PC-9 (cell line): ENCODE measurements around the gene DEPDC4. TPM values are rescaled to one million over a fixed set of nuclear protein-coding genes. Genes with fewer than 3 reads are reported as not detected.
"Not testable (repeated sequence)": the region's sequence is repeated elsewhere in the genome, so short reads cannot be mapped to it uniquely, and the experiment has no call there.

Experiments
- BruUV-seq: library from RNA; stranded (reverse); fragments of 400-500 nt; replicated peaks from 2 replicates; lab custom pipeline; 2021; lab: Mats Ljungman, UMichigan
- CTCF ChIA-PET: fragments of 300-600 bp; sonication (Branson Sonifier 250); formaldehyde crosslinking; loops from one replicate; lab custom pipeline; 2022; ENCODE audit warnings: antibody characterized with exemption; lab: Charles Lee
- POLR2A ChIA-PET: fragments of 300-600 bp; sonication (Branson Sonifier 250); formaldehyde crosslinking; loops from one replicate; lab custom pipeline; 2022; ENCODE audit warnings: antibody characterized with exemption; ENCODE audit not compliant: unreplicated experiment; lab: Charles Lee
- DNase-seq, 2 experiments: peaks; one replicate each; pipeline versions ENCODE4 v3.0.0 to v3.0.0-alpha.2; 2015 to 2022; ENCODE audit warnings: mixed read lengths in 1 of 2
- H2AFZ ChIP-seq: fragments of 200-600 bp; sonication (generic); 2 replicates; pipeline ENCODE4 v1.8.1; 2017; ENCODE audit warnings: antibody characterized with exemption
- H3F3A ChIP-seq: fragments of 200-600 bp; sonication (generic); 2 replicates; pipeline ENCODE4 v1.8.1; 2017; ENCODE audit warnings: antibody characterized with exemption, mild to moderate bottlenecking, low read depth; ENCODE audit not compliant: insufficient read depth
- H3K27ac ChIP-seq: fragments of 200-600 bp; sonication (generic); 2 replicates; pipeline ENCODE4 v1.6.1; 2016; ENCODE audit warnings: mixed run types
- H3K27me3 ChIP-seq: fragments of 200-600 bp; sonication (generic); 2 replicates; pipeline ENCODE4 v1.6.1; 2016; ENCODE audit warnings: low read depth, mixed run types; ENCODE audit not compliant: insufficient read depth
- H3K36me3 ChIP-seq: fragments of 200-600 bp; sonication (generic); 2 replicates; pipeline ENCODE4 v1.6.1; 2016; ENCODE audit warnings: low read depth, mixed run types
- H3K4me1 ChIP-seq: fragments of 200-600 bp; sonication (generic); replicated peaks from 2 replicates; pipeline ENCODE4 v1.6.1; 2016; ENCODE audit warnings: mixed run types; ENCODE audit not compliant: insufficient read depth
- H3K4me2 ChIP-seq: fragments of 200-600 bp; sonication (generic); 2 replicates; pipeline ENCODE4 v1.6.1; 2017; ENCODE audit warnings: mixed run types
- H3K4me3 ChIP-seq: fragments of 200-600 bp; sonication (generic); 2 replicates; pipeline ENCODE4 v1.6.1; 2016; ENCODE audit warnings: mixed run types
- H3K79me2 ChIP-seq: fragments of 200-600 bp; sonication (generic); 2 replicates; pipeline ENCODE4 v1.6.1; 2017; ENCODE audit warnings: low read depth, mixed run types
- H3K9me2 ChIP-seq: fragments of 200-600 bp; sonication (generic); 2 replicates; pipeline ENCODE4 v1.8.1; 2017; ENCODE audit warnings: mild to moderate bottlenecking; ENCODE audit not compliant: insufficient read depth
- H3K9me3 ChIP-seq: fragments of 200-600 bp; sonication (generic); 2 replicates; pipeline ENCODE4 v1.8.1; 2016; ENCODE audit warnings: low read depth; ENCODE audit not compliant: insufficient read depth
- H4K20me1 ChIP-seq: fragments of 200-600 bp; sonication (generic); 2 replicates; pipeline ENCODE4 v1.8.1; 2017; ENCODE audit not compliant: insufficient read depth
- CTCF ChIP-seq: fragments of 200-600 bp; sonication (generic); conservative IDR thresholded peaks from 2 replicates; pipeline ENCODE4 v1.6.1; 2017; ENCODE audit warnings: mixed run types, antibody characterized with exemption, mild to moderate bottlenecking, moderate library complexity
- EZH2 ChIP-seq: fragments of 200-600 bp; sonication (generic); IDR thresholded peaks from 2 replicates; pipeline ENCODE4 v1.8.0; 2017; ENCODE audit warnings: antibody characterized with exemption, low read depth
- intact Hi-C: fragments of 100-400 bp; cut with micrococcal nuclease; formaldehyde crosslinking; loops from one replicate; pipeline ENCODE4 v1.10.0; 2022; ENCODE audit not compliant: unreplicated experiment
- total RNA-seq: library from RNA; stranded (reverse); gene quantifications from 2 replicates; pipeline ENCODE4 v1.2.3, GENCODE V29; 2021

DEPDC4 gene
- total RNA-seq, 1 experiment from 2014 or later = 1.8 TPM

- ChIA-PET CTCF (interaction anchor here (0.6 kb wide), 1 partner anchor 14 kb away, joined by 10 read pairs; no protein-coding TSS in a partner anchor), POLR2A (interaction anchor here (0.6 kb wide), 2 partner anchors 1629 to 1814 kb away, joined by 3 to 7 read pairs; no protein-coding TSS in a partner anchor)
- H3K27me3 ChIP-seq = no peaks in the 10 kb centered on the region
- H3K4me2 ChIP-seq = peak overlapping the region; percentile 83
- intact Hi-C loops = loop anchor here (2.0 kb wide), 1 partner anchor 32 kb away; no protein-coding TSS in a partner anchor
- H3K4me1 ChIP-seq = peaks cover 21% of the 10 kb centered on the region
- peaks cover 16% of the 10 kb centered on the region; the same call in 1 of the 2 replicates for H3F3A ChIP-seq
- peaks cover 10% of the 10 kb centered on the region; the same call in 1 of the 2 replicates for H4K20me1 ChIP-seq
- peak in 1 of 2 experiments; percentile 70 for DNase-seq
- no peak for TF ChIP-seq CTCF
- no peak for TF ChIP-seq EZH2
- no peaks in the 10 kb centered on the region for H3K36me3 ChIP-seq
- peak overlapping the region; percentile 87; the same call in 1 of the 2 replicates for H3K27ac ChIP-seq
- H3K79me2 ChIP-seq = peaks cover 42% of the 10 kb centered on the region
- no peaks in the 10 kb centered on the region for H3K9me2 ChIP-seq
- H2AFZ ChIP-seq = peak overlapping the region; percentile 97
- H3K4me3 ChIP-seq = peak overlapping the region; percentile 76
- no peaks in the 10 kb centered on the region for H3K9me3 ChIP-seq
- BruUV-seq = no TSS peak
Measured at GRCh38 chr12:100266585-100266834, 369 bp downstream of the DEPDC4 start.

GRCh38 chr12:100265732-100266584, 921 bp downstream of the DEPDC4 start:
- intact Hi-C loops = loop anchor here (2.0 kb wide), 1 partner anchor 31 kb away; no protein-coding TSS in a partner anchor
- POLR2A ChIA-PET = no interaction called here
- BruUV-seq = TSS peak; percentile 75
- H3K4me3 ChIP-seq = peak overlapping the region; percentile 76
- peaks cover 16% of the 10 kb centered on the region; the same call in 1 of the 2 replicates for H3F3A ChIP-seq
- H3K9me2 ChIP-seq = no peaks in the 10 kb centered on the region
- TF ChIP-seq EZH2 = no peak
- no peak for TF ChIP-seq CTCF
- no peaks in the 10 kb centered on the region for H3K27me3 ChIP-seq
- DNase-seq = peak in 1 of 2 experiments; percentile 1
- no peak overlapping the region for H3K27ac ChIP-seq
- H3K9me3 ChIP-seq = no peaks in the 10 kb centered on the region
- peaks cover 36% of the 10 kb centered on the region for H3K79me2 ChIP-seq
- no peaks in the 10 kb centered on the region for H3K36me3 ChIP-seq
- peaks cover 10% of the 10 kb centered on the region; the same call in 1 of the 2 replicates for H4K20me1 ChIP-seq
- H3K4me2 ChIP-seq = peak overlapping the region; percentile 83
- peak overlapping the region; percentile 97 for H2AFZ ChIP-seq
- CTCF ChIA-PET = no interaction called here
- peaks cover 21% of the 10 kb centered on the region for H3K4me1 ChIP-seq

GRCh38 chr12:100265107-100265506, 1.8 kb downstream of the DEPDC4 start:
- H3K9me3 ChIP-seq, BruUV-seq, intact Hi-C loops, H3K4me2 ChIP-seq, H3K4me3 ChIP-seq, POLR2A ChIA-PET, H3K36me3 ChIP-seq, H3K9me2 ChIP-seq, DNase-seq, H3K27ac ChIP-seq, H3K27me3 ChIP-seq, H2AFZ ChIP-seq, CTCF ChIA-PET: not testable (repeated sequence)
- Histone ChIP-seq H3K4me1 (peaks cover 21% of the 10 kb centered on the region), H4K20me1 (peaks cover 10% of the 10 kb centered on the region; the same call in 1 of the 2 replicates), H3F3A (peaks cover 16% of the 10 kb centered on the region; the same call in 1 of the 2 replicates), H3K79me2 (peaks cover 28% of the 10 kb centered on the region)
